ENCODE measurements around the gene NFIX. TPM values are rescaled to one million over a fixed set of nuclear protein-coding genes. Genes with fewer than 3 reads are reported as not detected.
"Not testable (repeated sequence)": the region's sequence is repeated elsewhere in the genome, so short reads cannot be mapped to it uniquely, and the experiment has no call there.

Gene NFIX
- total RNA-seq, 1 donor from 2014 or later = 6.7 TPM

- no peak for DNase-seq (ENCODE audit: low read depth)
- no peaks in the 10 kb centered on the region for H3K27me3 ChIP-seq (ENCODE audit: control insufficient read depth, insufficient read depth, low read length)
- H3K4me3 ChIP-seq (ENCODE audit: low read depth, low read length) = no peak overlapping the region
- H3K36me3 ChIP-seq (ENCODE audit: control insufficient read depth, insufficient read depth, low read length) = peaks cover 4% of the 10 kb centered on the region
- TF ChIP-seq CTCF (IDR thresholded peaks at IDR 0.05; ENCODE audit: insufficient read depth, low read length, poor library complexity, severe bottlenecking) = no peak
Observed at GRCh38 chr19:12947702-12948611, 47.3 kb upstream of the NFIX start.

- Histone ChIP-seq H3K4me3 (ENCODE audit: low read depth, low read length) (no peak overlapping the region), H3K27me3 (ENCODE audit: control insufficient read depth, insufficient read depth, low read length) (no peaks in the 10 kb centered on the region), H3K36me3 (ENCODE audit: control insufficient read depth, insufficient read depth, low read length) (peaks cover 3% of the 10 kb centered on the region)
- no peak for TF ChIP-seq CTCF (IDR thresholded peaks at IDR 0.05; ENCODE audit: insufficient read depth, low read length, poor library complexity, severe bottlenecking)
- DNase-seq (ENCODE audit: low read depth) = no peak
Observed at GRCh38 chr19:12948612-12949362, 46.5 kb upstream of the NFIX start.

- no peaks in the 10 kb centered on the region for H3K27me3 ChIP-seq (ENCODE audit: control insufficient read depth, insufficient read depth, low read length)
- peaks cover 3% of the 10 kb centered on the region for H3K36me3 ChIP-seq (ENCODE audit: control insufficient read depth, insufficient read depth, low read length)
- H3K4me3 ChIP-seq (ENCODE audit: low read depth, low read length) = no peak overlapping the region
- DNase-seq (ENCODE audit: low read depth) = no peak
- TF ChIP-seq CTCF (IDR thresholded peaks at IDR 0.05; ENCODE audit: insufficient read depth, low read length, poor library complexity, severe bottlenecking) = no peak
Observed at GRCh38 chr19:12949363-12950283, 45.7 kb upstream of the NFIX start.

GRCh38 chr19:12952050-12952449 is 43.2 kb upstream of the NFIX start:
- not testable (repeated sequence) for H3K36me3 ChIP-seq (ENCODE audit: control insufficient read depth, insufficient read depth, low read length); H3K4me3 ChIP-seq (ENCODE audit: low read depth, low read length); DNase-seq (ENCODE audit: low read depth); H3K27me3 ChIP-seq (ENCODE audit: control insufficient read depth, insufficient read depth, low read length)

- TF ChIP-seq CTCF (IDR thresholded peaks at IDR 0.05; ENCODE audit: insufficient read depth, low read length, poor library complexity, severe bottlenecking) = no peak
- H3K36me3 ChIP-seq (ENCODE audit: control insufficient read depth, insufficient read depth, low read length) = peaks cover 4% of the 10 kb centered on the region
- DNase-seq (ENCODE audit: low read depth) = no peak
- no peaks in the 10 kb centered on the region for H3K27me3 ChIP-seq (ENCODE audit: control insufficient read depth, insufficient read depth, low read length)
- H3K4me3 ChIP-seq (ENCODE audit: low read depth, low read length) = no peak overlapping the region
Observed at GRCh38 chr19:12952488-12953137, 42.7 kb upstream of the NFIX start.
